Nephron (organoid): Measurements from ENCODE around the gene SMPDL3A.

Experiments
- H3K27ac Mint-ChIP-seq, 3 experiments: 2 replicates each; pipeline ENCODE4 v1.8.0; 2020; ENCODE audit warnings: mixed read lengths in 3 of 3, mild to moderate bottlenecking in 2 of 3, moderate library complexity in 1 of 3
- H3K27me3 Mint-ChIP-seq: 2 replicates; pipeline ENCODE4 v1.8.0; 2021; ENCODE audit warnings: low read depth, mild to moderate bottlenecking, moderate library complexity, mixed read lengths
- H3K36me3 Mint-ChIP-seq: 2 replicates; pipeline ENCODE4 v1.8.0; 2020; ENCODE audit warnings: low read depth, mixed read lengths
- H3K4me1 Mint-ChIP-seq: 2 replicates; pipeline ENCODE4 v1.8.0; 2020; ENCODE audit warnings: mixed read lengths
- H3K4me3 Mint-ChIP-seq, 3 experiments: 2 replicates each; pipeline ENCODE4 v1.8.0; 2020; ENCODE audit warnings: mild to moderate bottlenecking in 3 of 3, mixed read lengths in 3 of 3, moderate library complexity in 2 of 3
- H3K9me3 Mint-ChIP-seq: 2 replicates; pipeline ENCODE4 v1.8.0; 2020; ENCODE audit warnings: mixed read lengths
- CTCF ChIP-seq, 3 experiments: fragments of 200-600 bp; sonication (generic); IDR thresholded peaks; one replicate each; pipeline ENCODE4 v1.5.0; 2021; ENCODE audit warnings: antibody characterized with exemption in 3 of 3; ENCODE audit not compliant: unreplicated experiment in 3 of 3

Gene SMPDL3A

GRCh38 chr6:122800906-122801305, 11.8 kb downstream of the SMPDL3A start:
- H3K27me3 Mint-ChIP-seq, result no peaks in the 10 kb centered on the region
- H3K36me3 Mint-ChIP-seq, result peaks cover 25% of the 10 kb centered on the region
- H3K9me3 Mint-ChIP-seq, result no peaks in the 10 kb centered on the region
- no peak overlapping the region for H3K4me3 Mint-ChIP-seq
- H3K4me1 Mint-ChIP-seq, result peaks cover 46% of the 10 kb centered on the region
- no peak for TF ChIP-seq CTCF (IDR thresholded peaks at IDR 0.05; ENCODE audit: unreplicated experiment in 3 of 3)
- peak overlapping the region in 2 of 3 experiments; percentile 24 to 84 for H3K27ac Mint-ChIP-seq

GRCh38 chr6:122801397-122801796, 12.3 kb downstream of the SMPDL3A start:
- Mint-ChIP-seq H3K9me3 (no peaks in the 10 kb centered on the region), H3K27ac (peak overlapping the region in 2 of 3 experiments; percentile 24 to 84), H3K4me3 (no peak overlapping the region), H3K27me3 (no peaks in the 10 kb centered on the region), H3K36me3 (peaks cover 25% of the 10 kb centered on the region), H3K4me1 (peaks cover 46% of the 10 kb centered on the region)
- no peak for TF ChIP-seq CTCF (IDR thresholded peaks at IDR 0.05; ENCODE audit: unreplicated experiment in 3 of 3)

- H3K36me3 Mint-ChIP-seq, result peaks cover 12% of the 10 kb centered on the region
Observed at GRCh38 chr6:122803171-122803661, 14.2 kb downstream of the SMPDL3A start.

GRCh38 chr6:122804962-122805485, 16.0 kb downstream of the SMPDL3A start:
- peak overlapping the region; percentile 79 to 88 (median 81) for H3K27ac Mint-ChIP-seq
- H3K36me3 Mint-ChIP-seq, result peaks cover 15% of the 10 kb centered on the region
- no peak for TF ChIP-seq CTCF (IDR thresholded peaks at IDR 0.05; ENCODE audit: unreplicated experiment in 3 of 3)
- peaks cover 39% of the 10 kb centered on the region for H3K4me1 Mint-ChIP-seq
- no peak overlapping the region for H3K4me3 Mint-ChIP-seq
- no peaks in the 10 kb centered on the region for H3K9me3 Mint-ChIP-seq
- H3K27me3 Mint-ChIP-seq, result no peaks in the 10 kb centered on the region

More at GRCh38 chr6:122803171-122803661, 14.2 kb downstream of the SMPDL3A start:
- H3K9me3 Mint-ChIP-seq, result no peaks in the 10 kb centered on the region
- H3K4me3 Mint-ChIP-seq, result no peak overlapping the region
- peaks cover 42% of the 10 kb centered on the region for H3K4me1 Mint-ChIP-seq
- peak overlapping the region; percentile 38 to 74 (median 40) for H3K27ac Mint-ChIP-seq
- TF ChIP-seq CTCF (IDR thresholded peaks at IDR 0.05; ENCODE audit: unreplicated experiment in 3 of 3), result no peak
- no peaks in the 10 kb centered on the region for H3K27me3 Mint-ChIP-seq

GRCh38 chr6:122806291-122806690, 17.2 kb downstream of the SMPDL3A start:
- H3K36me3 Mint-ChIP-seq, result peaks cover 18% of the 10 kb centered on the region
- TF ChIP-seq CTCF (IDR thresholded peaks at IDR 0.05; ENCODE audit: unreplicated experiment in 3 of 3), result no peak
- H3K27ac Mint-ChIP-seq, result peak overlapping the region in 2 of 3 experiments; percentile 5 to 79
- no peaks in the 10 kb centered on the region for H3K27me3 Mint-ChIP-seq
- no peak overlapping the region for H3K4me3 Mint-ChIP-seq
- H3K4me1 Mint-ChIP-seq, result peaks cover 29% of the 10 kb centered on the region
- H3K9me3 Mint-ChIP-seq, result no peaks in the 10 kb centered on the region
